Activated naive CD4-positive, alpha-beta T cell treated with anti-CD3 and anti-CD28 coated beads, Interleukin-2, amount 50 U/mL, for 16 hours (primary cell): ENCODE measurements around the gene HOXD4.

ENCODE experiments used
- DNase-seq: peaks from one replicate; pipeline ENCODE4 v3.0.0-alpha.2; 2020

HOXD4 gene

GRCh38 chr2:176145085-176145969 is 6.0 kb upstream of the HOXD4 start:
- DNase-seq, result no peak

- DNase-seq, result no peak
These were observed 5.2 kb upstream of the HOXD4 start for GRCh38 chr2:176146101-176146500.

GRCh38 chr2:176146645-176147044 is 4.7 kb upstream of the HOXD4 start:
- no peak for DNase-seq

GRCh38 chr2:176147210-176147799 is 4.0 kb upstream of the HOXD4 start:
- DNase-seq, result no peak

GRCh38 chr2:176147800-176148496 is 3.4 kb upstream of the HOXD4 start:
- DNase-seq, result no peak

GRCh38 chr2:176148751-176149421 is 2.5 kb upstream of the HOXD4 start:
- DNase-seq, result no peak

GRCh38 chr2:176149481-176149938 is 1.8 kb upstream of the HOXD4 start:
- DNase-seq, result no peak

GRCh38 chr2:176149939-176150583 is 1.3 kb upstream of the HOXD4 start:
- DNase-seq, result no peak

GRCh38 chr2:176150584-176151441 is 537 bp upstream of the HOXD4 start:
- no peak for DNase-seq

GRCh38 chr2:176152350-176153181 is 1.2 kb downstream of the HOXD4 start:
- no peak for DNase-seq

- DNase-seq, result no peak
These were observed 3.4 kb downstream of the HOXD4 start for GRCh38 chr2:176154576-176155252.

- no peak for DNase-seq
These were observed 4.2 kb downstream of the HOXD4 start for GRCh38 chr2:176155356-176156044.

GRCh38 chr2:176156301-176156806 is 5.0 kb downstream of the HOXD4 start:
- no peak for DNase-seq

GRCh38 chr2:176156807-176157498 is 5.6 kb downstream of the HOXD4 start, which contains the start of gene HOXD3:
Gene HOXD3 (plus strand): TSS chr2:176157307. CDS start chr2:176169115, 11,808 bp downstream.
- DNase-seq, result no peak

GRCh38 chr2:176157499-176158185 is 6.3 kb downstream of the HOXD4 start:
- no peak for DNase-seq

- no peak for DNase-seq
These were observed 6.8 kb downstream of the HOXD4 start for GRCh38 chr2:176158186-176158591.

- no peak for DNase-seq
These were observed 7.7 kb downstream of the HOXD4 start for GRCh38 chr2:176158855-176159662.
